LHCN-M2 (cell line): ENCODE data around the gene FKBP15. TPM values are rescaled to one million over a fixed set of nuclear protein-coding genes. Genes with fewer than 3 reads are reported as not detected.
"Not testable (repeated sequence)": the region's sequence is repeated elsewhere in the genome, so short reads cannot be mapped to it uniquely, and the experiment has no call there.

Experiments used
- DNase-seq: peaks from one replicate; pipeline ENCODE4 v3.0.0-alpha.2; 2012; ENCODE audit warnings: low read depth
- total RNA-seq: library from RNA; depleted of rRNA; stranded (reverse); fragments of >200 nt; gene quantifications from 2 replicates; pipeline ENCODE4 v1.2.3, GENCODE V29; 2014; rRNA removed

The FKBP15 gene
- total RNA-seq, 1 experiment from 2014 or later = 28.5 TPM

DNA sequence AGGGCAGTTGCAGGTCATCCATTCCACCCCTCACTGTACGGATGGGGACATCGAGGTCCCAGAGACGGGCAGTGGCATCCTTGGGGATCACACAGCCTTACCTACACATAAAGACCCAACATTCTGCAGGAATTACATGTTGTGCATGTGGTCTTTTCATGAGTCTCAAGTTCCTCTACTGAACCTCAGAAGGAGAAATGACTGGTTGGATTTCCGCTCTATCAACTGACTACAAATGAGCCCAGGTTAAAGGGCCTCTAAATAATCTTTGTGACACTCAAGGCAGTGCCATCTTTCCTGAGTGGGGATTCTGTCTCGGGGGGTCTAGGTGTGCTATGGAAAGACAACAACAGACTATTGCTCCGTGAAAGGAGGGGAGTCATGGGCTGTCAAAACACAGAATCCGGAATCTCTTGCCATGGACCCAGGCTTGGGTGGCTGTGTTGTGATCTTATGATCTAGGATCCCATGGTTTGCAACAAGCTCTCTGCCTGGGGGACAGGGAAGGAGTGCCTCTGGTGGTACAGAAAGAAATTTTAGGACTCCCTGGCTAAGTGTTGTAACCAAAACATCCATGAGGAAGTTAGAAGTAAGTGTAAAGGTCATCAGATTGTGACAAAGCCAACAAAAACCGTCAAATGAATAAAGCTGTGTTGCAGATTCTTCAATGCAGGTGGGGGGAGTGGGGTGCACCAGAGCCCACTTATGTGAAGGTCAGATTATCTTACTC lies 72.1 kb downstream of the FKBP15 start:
- no peak for DNase-seq

GRCh38 chr9:113148372-113148705 lies 72.7 kb downstream of the FKBP15 start:
- DNase-seq = no peak

DNA sequence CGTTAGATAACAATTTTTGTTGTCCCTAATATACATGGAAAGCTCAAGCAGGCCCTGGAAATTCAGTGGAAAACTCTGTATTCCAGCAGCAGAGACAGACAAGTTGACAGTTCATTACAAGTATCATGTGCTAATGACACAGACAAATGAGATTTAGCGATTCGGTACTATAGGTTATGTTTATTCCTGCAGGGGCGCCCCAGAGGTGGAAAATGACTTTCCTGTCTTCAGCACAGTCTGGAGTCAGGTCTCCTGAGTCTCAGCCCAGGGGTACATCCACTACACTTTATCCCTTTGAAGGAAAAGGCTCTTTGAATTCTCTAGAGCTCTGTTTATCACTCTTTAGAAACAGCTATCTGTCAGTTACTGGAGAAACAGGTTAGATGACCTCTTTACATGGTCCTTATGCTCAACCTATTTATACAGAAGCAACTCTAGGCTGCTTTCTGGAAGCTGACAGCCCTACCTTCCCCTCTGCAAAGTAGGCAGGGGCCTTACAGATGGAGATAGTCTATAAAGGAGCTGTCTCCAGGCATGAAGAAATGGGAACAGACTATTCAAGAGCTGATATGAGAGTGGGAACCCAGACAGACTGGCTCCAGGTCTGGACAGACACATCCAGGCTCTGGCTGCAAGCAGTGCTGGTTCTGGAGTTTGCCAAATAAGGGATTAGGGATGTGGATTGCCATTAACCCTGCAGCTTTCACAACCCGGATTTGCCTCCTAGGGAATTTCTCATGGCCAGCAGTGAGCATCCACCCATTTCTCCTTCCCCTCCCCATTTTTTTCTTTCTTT lies 77.4 kb downstream of the FKBP15 start:
- no peak for DNase-seq

DNA sequence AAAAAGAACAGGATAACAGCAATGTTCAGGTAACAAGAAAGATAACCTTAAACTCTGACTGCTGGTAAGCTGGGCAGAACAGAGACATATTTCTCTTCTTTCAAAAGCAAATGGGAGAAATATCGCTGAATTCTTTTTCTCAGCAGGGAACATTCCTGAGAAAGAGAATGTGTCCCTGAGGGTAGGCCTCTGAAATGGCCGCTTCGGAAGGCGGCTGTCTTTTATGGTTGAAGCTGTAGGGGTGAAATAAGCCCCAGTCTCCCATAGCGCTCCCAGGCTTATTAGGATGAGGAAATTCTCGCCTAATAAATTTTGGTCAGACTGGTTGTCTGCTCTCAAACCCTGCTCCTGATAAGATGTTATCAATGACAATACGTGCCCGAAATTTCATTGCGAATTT lies 80.2 kb downstream of the FKBP15 start:
- not testable (repeated sequence) for DNase-seq

DNA sequence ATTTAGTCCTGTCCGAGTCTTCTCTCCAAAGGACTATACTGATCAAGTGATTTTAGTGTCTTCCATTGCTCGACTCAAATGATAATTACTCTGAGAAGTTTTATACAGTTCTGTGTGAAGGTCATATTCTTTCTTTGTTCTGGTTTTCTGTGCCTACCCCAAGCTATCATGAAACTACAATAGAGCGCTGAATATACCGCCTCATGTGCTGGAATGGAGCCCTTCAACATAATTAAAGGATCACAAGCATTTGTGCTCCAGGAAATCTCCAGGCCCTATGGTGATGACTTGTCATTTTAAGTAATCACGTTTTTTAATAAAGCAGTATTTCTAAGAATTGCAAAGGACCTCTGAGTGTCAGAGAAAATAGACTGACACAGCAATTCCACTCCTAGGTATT lies 81.1 kb downstream of the FKBP15 start:
- DNase-seq = no peak

GRCh38 chr9:113139225-113139829 lies 81.8 kb downstream of the FKBP15 start:
- DNase-seq = no peak

GRCh38 chr9:113138760-113139159 lies 82.3 kb downstream of the FKBP15 start:
- no peak for DNase-seq

- no peak for DNase-seq
These were observed 83.6 kb downstream of the FKBP15 start for GRCh38 chr9:113137196-113138168.

GRCh38 chr9:113131689-113132151 lies 89.4 kb downstream of the FKBP15 start:
- DNase-seq = peak; percentile 43

GRCh38 chr9:113129884-113130283 lies 91.2 kb downstream of the FKBP15 start:
- DNase-seq = no peak

DNA sequence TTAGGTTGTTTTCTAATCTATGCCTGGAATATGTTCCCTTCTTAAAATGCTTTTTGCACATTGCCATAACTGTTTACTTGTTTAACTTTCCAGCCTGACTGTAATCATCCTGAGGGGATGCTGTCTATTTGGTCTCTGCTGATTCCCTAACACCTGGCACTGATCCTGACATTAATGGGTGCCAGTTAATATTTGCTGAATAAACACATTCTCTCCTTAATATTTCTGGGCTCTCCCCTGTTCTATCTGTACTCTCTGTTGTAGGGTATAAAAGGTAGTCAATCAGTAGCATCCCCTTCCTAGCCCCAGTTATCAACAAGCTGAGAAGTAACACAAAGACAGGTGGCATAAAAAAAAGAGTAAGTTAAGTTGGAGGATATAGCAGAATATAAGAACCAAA lies 91.6 kb downstream of the FKBP15 start:
- no peak for DNase-seq

GRCh38 chr9:113125386-113126035 lies 95.6 kb downstream of the FKBP15 start:
- DNase-seq = no peak

- DNase-seq = not testable (repeated sequence)
These were observed 102.2 kb downstream of the FKBP15 start for GRCh38 chr9:113118829-113119228.

Other genes starting within 250 kb of the FKBP15 start
- 0.51 and 1.0 TPM in 2 replicates for gene ZNF883, start 209.1 kb downstream of the FKBP15 start, total RNA-seq
- gene ZFP37, start 164.6 kb downstream of the FKBP15 start, total RNA-seq = 3.3 and 4.9 TPM in 2 replicates
- gene SLC31A2, start 70.3 kb downstream of the FKBP15 start, total RNA-seq = 78.7 and 88.0 TPM in 2 replicates
- 15.1 and 15.8 TPM in 2 replicates for gene SLC31A1, start 267 bp upstream of the FKBP15 start, total RNA-seq
- gene CDC26, start 54.3 kb upstream of the FKBP15 start, total RNA-seq = 25.0 and 39.7 TPM in 2 replicates
- 49.3 and 51.0 TPM in 2 replicates for gene PRPF4, start 54.4 kb upstream of the FKBP15 start, total RNA-seq
- gene RNF183, start 82.1 kb upstream of the FKBP15 start, total RNA-seq = not detected in 2 replicates
- gene WDR31, start 119.0 kb upstream of the FKBP15 start, total RNA-seq = 0.51 and 0.69 TPM in 2 replicates
- gene BSPRY, start 128.3 kb upstream of the FKBP15 start, total RNA-seq = not detected in 2 replicates
- gene HDHD3, start 155.7 kb upstream of the FKBP15 start, total RNA-seq = 11.8 and 13.1 TPM in 2 replicates
- 10.5 and 15.0 TPM in 2 replicates for gene ALAD, start 180.0 kb upstream of the FKBP15 start, total RNA-seq
- gene POLE3, start 189.4 kb upstream of the FKBP15 start, total RNA-seq = 83.1 and 90.6 TPM in 2 replicates
- 0.19 and 0.29 TPM in 2 replicates for gene C9orf43, start 189.5 kb upstream of the FKBP15 start, total RNA-seq
- 137 and 144 TPM in 2 replicates for gene RGS3, start 242.4 kb upstream of the FKBP15 start, total RNA-seq